Stimulated activated CD8-positive, alpha-beta memory T cell treated with anti-CD3 and anti-CD28 coated beads, Interleukin-15, amount 100 ng/mL, for 4 hours (primary cell): ENCODE results near the gene RICTOR.
"Not testable (repeated sequence)": the region's sequence is repeated elsewhere in the genome, so short reads cannot be mapped to it uniquely, and the experiment has no call there.

Source experiments
- DNase-seq, 2 donors: peaks; one replicate each; pipeline ENCODE4 v3.0.0-alpha.2; 2020; ENCODE audit warnings: low read depth in 2 of 2

RICTOR gene

GRCh38 chr5:39055027-39055767 is 19.0 kb downstream of the RICTOR start:
- DNase-seq = no peak

DNA sequence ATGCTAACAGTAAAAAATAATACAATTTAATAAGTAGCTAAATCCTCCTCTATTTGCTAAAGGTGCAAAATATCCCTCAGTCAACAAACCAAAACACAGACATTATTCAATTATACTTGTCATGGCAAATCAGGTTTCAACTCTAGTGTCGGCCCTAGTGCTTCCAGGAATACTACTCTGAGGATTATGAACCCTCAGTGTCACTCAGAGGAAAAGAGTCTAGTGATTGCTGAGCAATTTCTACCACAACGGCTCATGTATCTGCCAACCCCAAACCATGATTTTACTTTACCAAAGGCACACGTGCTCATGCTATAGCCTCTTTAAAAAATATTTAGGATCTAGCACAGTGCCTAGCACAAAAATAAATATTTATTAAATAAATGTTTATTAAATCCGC is 21.0 kb downstream of the RICTOR start:
- no peak for DNase-seq

GRCh38 chr5:39052141-39052540 is 22.1 kb downstream of the RICTOR start:
- no peak for DNase-seq

- DNase-seq = no peak
Measured at GRCh38 chr5:39049315-39049714, 24.9 kb downstream of the RICTOR start.

- DNase-seq = no peak
Measured at GRCh38 chr5:39040875-39041274, 33.3 kb downstream of the RICTOR start.

DNA sequence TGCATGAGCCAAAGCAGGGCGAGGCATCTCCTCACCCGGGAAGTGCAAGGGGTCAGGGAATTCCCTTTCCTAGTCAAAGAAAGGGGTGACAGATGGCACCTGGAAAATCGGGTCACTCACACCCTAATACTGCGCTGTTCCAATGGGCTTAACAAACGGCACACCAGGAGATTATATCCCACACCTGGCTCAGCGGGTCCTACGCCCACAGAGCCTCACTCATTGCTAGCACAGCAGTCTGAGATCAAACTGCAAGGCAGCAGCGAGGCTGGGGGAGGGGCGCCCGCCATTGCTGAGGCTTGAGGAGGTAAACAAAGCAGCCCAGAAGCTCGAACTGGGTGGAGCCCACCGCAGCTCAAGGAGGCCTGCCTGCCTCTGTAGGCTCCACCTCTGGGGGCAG is 39.7 kb downstream of the RICTOR start:
- DNase-seq = not testable (repeated sequence)

GRCh38 chr5:39031041-39031440 is 43.2 kb downstream of the RICTOR start:
- no peak for DNase-seq

DNA sequence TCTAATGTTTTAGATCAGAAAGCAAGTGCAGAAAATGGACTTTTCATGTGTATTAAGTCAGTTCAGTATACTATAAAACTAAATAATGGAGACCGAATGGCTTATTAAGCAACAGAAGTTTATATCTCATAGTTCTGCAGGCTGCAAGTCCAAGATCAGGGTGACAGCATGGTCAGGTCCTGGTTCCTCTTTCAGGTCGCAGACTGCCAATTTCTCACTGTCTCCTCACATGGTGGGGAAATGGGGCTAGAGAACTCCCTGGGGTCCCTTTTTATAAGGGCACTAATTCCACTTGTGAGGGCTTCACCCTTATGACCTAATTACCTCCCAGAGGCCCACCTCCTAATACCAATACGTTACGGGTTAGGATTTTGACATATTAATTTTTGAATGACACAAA is 48.7 kb downstream of the RICTOR start:
- no peak for DNase-seq

DNA sequence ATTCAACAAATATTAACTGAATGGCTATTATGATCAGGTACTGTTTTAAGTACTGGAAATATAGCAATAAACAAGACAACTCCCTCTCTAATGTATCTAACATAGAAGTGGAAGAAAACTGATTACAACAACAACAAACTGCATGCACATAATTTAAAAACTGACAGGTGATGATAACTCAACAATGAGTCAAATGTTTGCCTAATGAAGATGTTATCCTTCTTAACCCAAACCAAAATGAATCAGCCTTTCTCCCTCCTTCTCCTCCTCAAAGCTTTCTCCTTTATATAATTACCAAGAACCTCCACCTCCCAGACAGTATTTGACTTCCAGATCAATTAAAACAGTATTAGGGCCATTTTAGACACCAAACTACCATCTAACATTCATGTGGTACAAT is 49.3 kb downstream of the RICTOR start:
- DNase-seq = no peak

- DNase-seq = no peak
Measured at GRCh38 chr5:39024005-39024404, 50.2 kb downstream of the RICTOR start.

DNA sequence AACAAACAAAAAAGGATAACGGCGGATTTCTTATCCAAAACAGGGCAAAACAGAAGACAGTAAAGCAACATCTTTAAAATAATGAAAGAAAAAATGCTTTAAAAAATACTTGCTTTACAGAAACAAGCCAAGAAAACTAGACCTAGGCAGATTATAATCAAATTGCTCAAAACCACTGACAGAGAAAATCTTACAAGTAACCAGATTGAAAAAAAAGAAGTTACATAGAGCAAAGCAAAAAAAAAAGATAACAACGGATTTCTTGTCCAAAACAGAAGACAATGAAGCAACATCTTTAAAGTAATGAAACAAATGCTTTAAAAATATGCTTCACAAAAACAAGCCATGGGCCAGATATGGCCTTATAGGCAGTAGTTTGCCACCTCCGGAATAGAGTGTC is 51.1 kb downstream of the RICTOR start:
- no peak for DNase-seq

- no peak for DNase-seq
Measured at GRCh38 chr5:39022151-39022550, 52.0 kb downstream of the RICTOR start.

DNA sequence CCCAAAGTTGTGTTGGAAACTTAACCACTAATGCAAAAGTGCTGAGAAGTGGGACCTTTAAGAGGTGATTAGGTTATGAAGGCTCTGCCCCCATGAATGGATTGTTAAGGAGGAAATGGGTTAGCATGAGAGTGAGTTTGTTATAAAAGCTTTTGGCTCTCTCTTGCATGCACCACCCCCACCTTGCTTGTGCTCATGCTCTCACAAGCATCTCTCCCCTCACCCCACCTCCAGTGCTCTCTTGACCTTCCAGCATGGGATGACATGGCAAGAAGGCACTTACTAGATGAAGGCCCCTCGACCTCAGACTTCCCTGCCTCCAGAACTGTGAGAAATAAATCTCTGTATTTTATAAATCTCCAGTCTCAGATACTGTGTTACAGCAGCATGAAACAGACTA is 52.8 kb downstream of the RICTOR start:
- no peak for DNase-seq

GRCh38 chr5:39020458-39020857 is 53.7 kb downstream of the RICTOR start:
- DNase-seq = no peak

DNA sequence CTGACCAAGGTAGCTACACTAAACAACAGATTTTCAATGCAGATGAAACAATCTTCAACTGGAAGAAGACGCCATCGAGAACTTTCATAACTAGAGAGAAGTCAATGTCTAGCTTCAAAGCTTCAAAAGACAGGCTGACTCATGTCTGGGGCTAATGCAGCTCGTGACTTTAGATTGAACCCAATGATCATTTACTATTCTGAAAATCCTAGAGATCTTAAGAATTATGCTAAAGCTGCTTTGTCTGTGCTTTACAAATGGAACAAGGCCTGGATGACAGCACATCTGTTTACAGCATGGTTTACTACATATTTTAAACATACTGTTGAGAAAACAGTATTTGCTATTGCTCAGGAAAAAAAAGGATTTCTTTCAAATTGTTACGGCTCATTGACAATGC is 54.9 kb downstream of the RICTOR start:
- DNase-seq = no peak

DNA sequence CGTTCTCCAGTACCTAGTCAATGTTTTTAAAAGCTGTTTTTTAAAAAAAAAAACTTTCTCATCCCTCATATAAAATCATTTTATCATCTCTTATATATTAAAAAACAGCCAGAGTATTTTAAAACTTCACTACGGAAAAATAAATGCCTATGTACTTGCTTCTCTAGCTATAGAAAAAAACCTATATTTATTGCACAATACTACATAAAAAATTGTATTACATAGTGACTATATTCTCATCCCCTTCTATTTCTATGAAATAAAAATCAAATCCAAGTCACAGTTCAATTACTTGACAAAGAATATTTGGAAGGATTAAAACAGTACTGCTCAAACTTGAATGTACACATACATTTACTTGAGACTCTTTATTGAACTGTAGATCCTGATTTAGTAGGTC is 56.7 kb downstream of the RICTOR start:
- DNase-seq = no peak

DNA sequence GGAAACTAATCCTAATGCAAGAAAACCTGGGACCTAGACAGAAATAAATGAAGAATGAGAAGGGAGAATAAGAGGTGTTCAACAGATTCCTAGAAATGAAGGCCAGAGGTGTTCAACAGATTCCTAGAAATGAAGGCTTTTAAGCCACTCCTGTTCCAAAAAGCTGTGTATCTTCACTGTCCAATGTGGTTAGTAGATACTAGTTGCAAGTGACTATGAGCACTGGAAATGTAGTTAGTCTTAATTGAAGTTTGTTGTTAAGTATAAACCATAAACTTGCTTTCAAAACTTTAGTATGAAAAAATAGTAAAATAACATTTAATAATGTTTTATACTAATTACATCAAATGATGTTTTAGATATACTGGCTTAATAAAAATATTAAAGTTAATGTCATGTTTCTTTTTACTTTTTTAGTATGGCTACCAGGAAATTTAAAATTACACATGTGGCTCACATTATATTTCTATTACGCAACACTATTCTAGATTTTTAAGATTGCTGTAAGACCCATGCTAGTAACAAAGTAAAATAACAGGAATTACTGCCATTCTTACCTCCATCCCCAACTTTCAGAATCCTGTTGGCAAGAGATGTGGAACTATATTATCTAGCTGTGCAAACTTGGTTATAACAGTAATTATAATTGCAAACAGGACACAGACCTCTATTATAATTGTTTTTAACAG is 57.5 kb downstream of the RICTOR start:
- DNase-seq = no peak

- no peak for DNase-seq
Measured at GRCh38 chr5:39015743-39016586, 58.2 kb downstream of the RICTOR start.

- DNase-seq = no peak
Measured at GRCh38 chr5:39014561-39014960, 59.6 kb downstream of the RICTOR start.

DNA sequence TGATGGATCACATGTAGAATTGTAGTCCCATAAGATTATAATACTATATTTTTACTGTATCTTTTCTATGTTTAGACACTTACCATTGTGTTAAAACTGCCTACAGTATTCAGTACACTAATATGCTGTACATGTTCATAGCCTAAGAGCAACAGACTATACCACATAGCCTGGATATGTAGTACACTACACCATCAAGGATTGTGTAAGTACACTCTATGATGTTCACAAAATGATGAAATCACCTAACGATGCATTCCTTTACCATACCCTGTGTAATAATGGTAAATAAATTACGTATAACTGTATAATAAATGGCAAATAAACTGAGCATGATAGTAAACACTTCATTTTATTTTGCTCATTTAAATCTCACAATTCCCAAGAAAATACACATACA is 60.3 kb downstream of the RICTOR start:
- no peak for DNase-seq

DNA sequence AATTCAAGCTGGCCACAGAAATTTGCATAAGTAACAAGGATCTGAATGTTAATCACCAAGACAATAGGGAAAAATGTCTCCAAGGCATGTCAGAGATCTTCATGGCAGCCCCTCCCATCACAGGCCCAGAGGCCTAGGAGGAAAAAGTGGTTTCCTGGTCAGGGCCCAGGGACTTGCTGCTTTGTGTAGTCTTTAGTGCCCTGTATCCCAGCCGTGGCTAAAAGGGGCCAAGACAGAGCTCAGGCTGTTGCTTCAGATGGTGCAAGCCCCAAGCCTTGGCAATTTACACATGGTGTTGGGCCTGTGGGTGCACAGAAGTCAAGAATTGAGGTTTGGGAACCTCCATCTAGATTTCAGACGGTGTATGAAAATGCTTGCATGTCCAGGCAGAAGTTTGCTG is 63.2 kb downstream of the RICTOR start:
- DNase-seq = not testable (repeated sequence)

- no peak for DNase-seq
Measured at GRCh38 chr5:39009981-39010380, 64.2 kb downstream of the RICTOR start.

DNA sequence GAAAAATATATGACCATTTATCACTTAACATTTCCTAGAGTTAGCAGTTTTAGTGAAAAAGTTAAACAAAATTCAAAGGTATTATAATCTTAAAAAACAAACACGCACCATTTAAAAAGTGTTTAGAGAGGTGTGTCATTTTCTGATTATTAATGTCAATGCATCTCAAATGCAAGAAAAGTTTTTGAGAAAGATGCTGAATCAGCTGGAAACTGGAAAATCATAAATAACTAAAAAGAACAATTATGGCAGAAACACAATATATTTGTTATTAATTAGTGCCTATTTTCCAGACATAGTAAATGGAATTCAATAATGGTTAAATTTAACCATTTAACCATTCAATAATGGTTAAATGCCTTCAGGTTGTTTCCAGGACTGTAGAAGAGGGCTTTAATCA is 64.9 kb downstream of the RICTOR start:
- no peak for DNase-seq
